WTC11 (cell line): ENCODE data around the gene TEX51.

Source experiments
- ATF3 ChIP-seq: sonication (generic); formaldehyde crosslinking; conservative IDR thresholded peaks from 2 replicates; pipeline ENCODE4 v1.8.1; 2022; ENCODE audit warnings: mild to moderate bottlenecking, missing genetic modification reagents
- CTCF ChIP-seq: fragments of 200-600 bp; IDR thresholded peaks from 2 replicates; pipeline ENCODE4 v1.8.0; 2022; ENCODE audit warnings: antibody characterized with exemption
- ZNF416 ChIP-seq: fragments of 250-450 bp; sonication (Bioruptor Pico); IDR thresholded peaks from 2 replicates; pipeline ENCODE4 v1.9.0; 2021; ENCODE audit warnings: mild to moderate bottlenecking, inconsistent platforms

GRCh38 chr2:126850940-126851339, 47.8 kb upstream of the TEX51 start:
- TF ChIP-seq ATF3 (no peak), CTCF (no peak), ZNF416 (CRISPR knock-in tag) (no peak)
